GM23338 (cell line): ENCODE results near the gene MEIOB. TPM values are rescaled to one million over a fixed set of nuclear protein-coding genes. Genes with fewer than 3 reads are reported as not detected.

Source experiments
- ATAC-seq: fragments of 200-7000 bp; cut with Tn5 transposase; 3 replicates; pipeline ENCODE4 v1.9.1; 2020
- DNase-seq: peaks from one replicate; pipeline ENCODE4 v3.0.0-alpha.2; 2015; ENCODE audit warnings: low spot score
- H2AFZ ChIP-seq: fragments of 200-600 bp; sonication (generic); 2 replicates; pipeline ENCODE4 v1.8.0; 2016; ENCODE audit warnings: antibody characterized with exemption, mild to moderate bottlenecking, moderate library complexity
- H3F3A ChIP-seq: fragments of 200-600 bp; sonication (generic); replicated peaks from 2 replicates; pipeline ENCODE4 v1.8.0; 2017; ENCODE audit warnings: antibody characterized with exemption, mixed run types, low read depth
- H3K27ac ChIP-seq: fragments of 200-600 bp; sonication (generic); 2 replicates; pipeline ENCODE4 v1.6.1; 2016; ENCODE audit warnings: low read depth
- H3K27me3 ChIP-seq: fragments of 200-600 bp; sonication (generic); 2 replicates; pipeline ENCODE4 v1.8.0; 2016; ENCODE audit warnings: mild to moderate bottlenecking, mixed run types, moderate library complexity; ENCODE audit not compliant: insufficient read depth
- H3K36me3 ChIP-seq: fragments of 200-600 bp; sonication (generic); 2 replicates; pipeline ENCODE4 v1.8.0; 2016; ENCODE audit warnings: mild to moderate bottlenecking; ENCODE audit not compliant: insufficient read depth
- H3K4me1 ChIP-seq: fragments of 200-600 bp; sonication (generic); 2 replicates; pipeline ENCODE4 v1.8.0; 2016; ENCODE audit warnings: mild to moderate bottlenecking, moderate library complexity; ENCODE audit not compliant: insufficient read depth
- H3K4me2 ChIP-seq: fragments of 200-600 bp; sonication (generic); 2 replicates; pipeline ENCODE4 v1.7.1; 2017; ENCODE audit warnings: mixed run types
- H3K4me3 ChIP-seq: fragments of 200-600 bp; sonication (generic); 2 replicates; pipeline ENCODE4 v1.6.1; 2016; ENCODE audit warnings: mixed run types
- H3K79me2 ChIP-seq: fragments of 200-600 bp; sonication (generic); replicated peaks from 2 replicates; pipeline ENCODE4 v1.8.0; 2017; ENCODE audit warnings: mild to moderate bottlenecking; ENCODE audit not compliant: insufficient read depth
- H3K9me2 ChIP-seq: fragments of 200-600 bp; sonication (generic); 2 replicates; pipeline ENCODE4 v1.8.0; 2017; ENCODE audit not compliant: insufficient read depth
- H4K20me1 ChIP-seq: fragments of 200-600 bp; sonication (generic); replicated peaks from 2 replicates; pipeline ENCODE4 v1.8.0; 2017; ENCODE audit warnings: mild to moderate bottlenecking; ENCODE audit not compliant: insufficient read depth
- H3K27ac Mint-ChIP-seq: 2 replicates; pipeline ENCODE4 v1.8.0; 2020; ENCODE audit warnings: inconsistent platforms, mild to moderate bottlenecking, moderate library complexity, mixed read lengths
- H3K27me3 Mint-ChIP-seq: 3 replicates; pipeline ENCODE4 v1.8.0; 2022; ENCODE audit warnings: low read depth, mild to moderate bottlenecking, moderate library complexity, mixed read lengths, inconsistent platforms; ENCODE audit not compliant: insufficient read depth, poor library complexity
- H3K36me3 Mint-ChIP-seq: 3 replicates; pipeline ENCODE4 v1.8.0; 2021; ENCODE audit warnings: low read depth, mild to moderate bottlenecking, inconsistent platforms, moderate library complexity, mixed read lengths
- H3K4me1 Mint-ChIP-seq: 3 replicates; pipeline ENCODE4 v1.8.0; 2020; ENCODE audit warnings: mild to moderate bottlenecking, inconsistent platforms, mixed read lengths
- H3K4me3 Mint-ChIP-seq: 3 replicates; pipeline ENCODE4 v1.8.0; 2021; ENCODE audit warnings: moderate library complexity, mild to moderate bottlenecking, inconsistent platforms, mixed read lengths
- H3K9me3 Mint-ChIP-seq: 3 replicates; pipeline ENCODE4 v1.8.0; 2020; ENCODE audit warnings: moderate library complexity, mild to moderate bottlenecking, inconsistent platforms, mixed read lengths
- CREB1 ChIP-seq: fragments of 250-450 bp; sonication (Bioruptor Pico); IDR thresholded peaks from 2 replicates; pipeline ENCODE4 v1.5.0; 2020; ENCODE audit warnings: low read depth, mild to moderate bottlenecking, moderate library complexity
- EZH2 ChIP-seq: fragments of 200-600 bp; sonication (generic); IDR thresholded peaks from one replicate; pipeline ENCODE4 v1.8.0; 2017; ENCODE audit warnings: antibody characterized with exemption, mild to moderate bottlenecking, low read depth; ENCODE audit not compliant: unreplicated experiment
- EZH2phosphoT487 ChIP-seq: fragments of 200-600 bp; sonication (generic); IDR thresholded peaks from one replicate; pipeline ENCODE4 v1.8.1; 2018; ENCODE audit warnings: antibody characterized with exemption; ENCODE audit not compliant: unreplicated experiment
- JUNB ChIP-seq: IDR thresholded peaks from one replicate; pipeline ENCODE4 v1.6.1; 2016; ENCODE audit warnings: antibody characterized with exemption; ENCODE audit not compliant: unreplicated experiment
- NANOG ChIP-seq: IDR thresholded peaks from 2 replicates; pipeline ENCODE4 v1.6.1; 2016; ENCODE audit warnings: antibody characterized with exemption, borderline replicate concordance
- POLR2AphosphoS5 ChIP-seq: IDR thresholded peaks from 2 replicates; pipeline ENCODE4 v1.6.1; 2016; ENCODE audit warnings: antibody characterized with exemption, low read depth
- REST ChIP-seq: IDR thresholded peaks from one replicate; pipeline ENCODE4 v1.6.1; 2018; ENCODE audit warnings: antibody characterized with exemption; ENCODE audit not compliant: unreplicated experiment
- STAT1 ChIP-seq: IDR thresholded peaks from one replicate; pipeline ENCODE4 v1.6.1; 2016; ENCODE audit warnings: antibody characterized with exemption; ENCODE audit not compliant: unreplicated experiment
- ZNF114 ChIP-seq: fragments of 250-450 bp; sonication (Bioruptor Pico); IDR thresholded peaks from 2 replicates; pipeline ENCODE4 v1.5.0; 2020; ENCODE audit warnings: mild to moderate bottlenecking, moderate library complexity
- ZNF331 ChIP-seq: fragments of 250-450 bp; sonication (Bioruptor Pico); IDR thresholded peaks from 2 replicates; pipeline ENCODE4 v1.5.0; 2020; ENCODE audit warnings: low read depth, mild to moderate bottlenecking, moderate library complexity
- polyA plus RNA-seq: library from polyadenylated mRNA; unstranded; fragments of >200 nt; fragmentation: Nextera tagmentation; extraction: Ambion mirVana; gene quantifications from 2 replicates; pipeline ENCODE4 v1.2.1, GENCODE V29; 2016
- total RNA-seq: library from RNA; depleted of rRNA; stranded (reverse); fragments of >200 nt; shearing (Covaris generic); gene quantifications from 2 replicates; pipeline ENCODE4 v1.2.3, GENCODE V29; 2014
- TF ChIP-seq, protein P1 (sequence below), 2 experiments: fragments of 200-600 bp in 1 of 2; sonication (generic) in 1 of 2; conservative IDR thresholded peaks; 2 replicates each; pipeline versions ENCODE4 v1.5.1 to v1.6.1; 2016 to 2017; ENCODE audit warnings: antibody characterized with exemption in 2 of 2, low read depth in 2 of 2, mild to moderate bottlenecking in 2 of 2, moderate library complexity in 1 of 2
- TF ChIP-seq, protein P2 (sequence below): IDR thresholded peaks from 2 replicates; pipeline ENCODE4 v1.6.1; 2016; ENCODE audit warnings: antibody characterized with exemption

Gene MEIOB
- total and polyA plus RNA-seq, 2 experiments from 2014 or later, result 7.3 to 8.7 TPM

DNA sequence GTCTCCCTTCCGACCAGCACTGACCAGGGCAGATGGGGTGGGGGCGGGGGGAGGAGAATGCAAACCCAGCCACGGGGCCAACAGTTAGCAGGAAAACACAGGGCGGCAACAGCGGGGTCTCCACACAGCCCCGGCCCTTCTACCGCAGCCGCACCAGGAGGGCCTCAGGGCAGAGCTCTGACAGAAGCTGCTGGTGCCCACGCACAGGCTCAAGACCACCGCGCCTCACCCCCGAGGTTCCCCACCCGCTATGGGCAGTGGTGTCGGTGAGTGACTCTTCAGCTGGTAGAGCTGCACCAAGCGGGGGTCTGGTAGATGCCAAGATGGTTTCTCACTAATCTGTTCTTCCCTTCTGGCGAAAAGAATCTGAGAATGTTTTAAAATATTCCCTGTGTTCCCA lies 61.4 kb downstream of the MEIOB start (continued):
- TF ChIP-seq, protein P1, sequence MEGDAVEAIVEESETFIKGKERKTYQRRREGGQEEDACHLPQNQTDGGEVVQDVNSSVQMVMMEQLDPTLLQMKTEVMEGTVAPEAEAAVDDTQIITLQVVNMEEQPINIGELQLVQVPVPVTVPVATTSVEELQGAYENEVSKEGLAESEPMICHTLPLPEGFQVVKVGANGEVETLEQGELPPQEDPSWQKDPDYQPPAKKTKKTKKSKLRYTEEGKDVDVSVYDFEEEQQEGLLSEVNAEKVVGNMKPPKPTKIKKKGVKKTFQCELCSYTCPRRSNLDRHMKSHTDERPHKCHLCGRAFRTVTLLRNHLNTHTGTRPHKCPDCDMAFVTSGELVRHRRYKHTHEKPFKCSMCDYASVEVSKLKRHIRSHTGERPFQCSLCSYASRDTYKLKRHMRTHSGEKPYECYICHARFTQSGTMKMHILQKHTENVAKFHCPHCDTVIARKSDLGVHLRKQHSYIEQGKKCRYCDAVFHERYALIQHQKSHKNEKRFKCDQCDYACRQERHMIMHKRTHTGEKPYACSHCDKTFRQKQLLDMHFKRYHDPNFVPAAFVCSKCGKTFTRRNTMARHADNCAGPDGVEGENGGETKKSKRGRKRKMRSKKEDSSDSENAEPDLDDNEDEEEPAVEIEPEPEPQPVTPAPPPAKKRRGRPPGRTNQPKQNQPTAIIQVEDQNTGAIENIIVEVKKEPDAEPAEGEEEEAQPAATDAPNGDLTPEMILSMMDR (conservative IDR thresholded peaks at IDR 0.05; ENCODE audit: low read depth in 2 of 2), result no peak
- TF ChIP-seq NANOG (no peak), POLR2AphosphoS5 (no peak), ZNF114 (no peak)

- H3K4me3 Mint-ChIP-seq, result no peak overlapping the region
- Histone ChIP-seq H3K4me3 (no peak overlapping the region), H3K4me1 (no peaks in the 10 kb centered on the region), H3K27ac (no peak overlapping the region), H3K79me2 (no peaks in the 10 kb centered on the region; the same call in 1 of the 2 replicates), H2AFZ (no peak overlapping the region), H3F3A (no peaks in the 10 kb centered on the region; the same call in 1 of the 2 replicates), H3K27me3 (no peaks in the 10 kb centered on the region), H3K9me2 (no peaks in the 10 kb centered on the region), H3K4me2 (no peak overlapping the region), H3K36me3 (no peaks in the 10 kb centered on the region), H4K20me1 (no peaks in the 10 kb centered on the region; the same call in 1 of the 2 replicates)
- peaks cover 29% of the 10 kb centered on the region for H3K36me3 Mint-ChIP-seq
- no peaks in the 10 kb centered on the region for H3K4me1 Mint-ChIP-seq
- peaks cover 4% of the 10 kb centered on the region for H3K27me3 Mint-ChIP-seq
- peaks cover 9% of the 10 kb centered on the region; the same call in 2 of the 3 replicates for H3K9me3 Mint-ChIP-seq
- no peak for ATAC-seq
- DNase-seq, result no peak
- no peak overlapping the region for H3K27ac Mint-ChIP-seq
- no peak for TF ChIP-seq ZNF114
- no peak for TF ChIP-seq STAT1
- TF ChIP-seq ZNF331 (CRISPR knock-in tag), result no peak
- no peak for TF ChIP-seq EZH2
- TF ChIP-seq CREB1 (CRISPR knock-in tag), result no peak
- TF ChIP-seq REST, result no peak
- TF ChIP-seq NANOG, result no peak
- no peak for TF ChIP-seq EZH2phosphoT487
- TF ChIP-seq JUNB, result no peak
- TF ChIP-seq, protein P1 (conservative IDR thresholded peaks at IDR 0.05; ENCODE audit: low read depth in 2 of 2), result no peak
- TF ChIP-seq POLR2AphosphoS5, result no peak
- TF ChIP-seq, protein P2, sequence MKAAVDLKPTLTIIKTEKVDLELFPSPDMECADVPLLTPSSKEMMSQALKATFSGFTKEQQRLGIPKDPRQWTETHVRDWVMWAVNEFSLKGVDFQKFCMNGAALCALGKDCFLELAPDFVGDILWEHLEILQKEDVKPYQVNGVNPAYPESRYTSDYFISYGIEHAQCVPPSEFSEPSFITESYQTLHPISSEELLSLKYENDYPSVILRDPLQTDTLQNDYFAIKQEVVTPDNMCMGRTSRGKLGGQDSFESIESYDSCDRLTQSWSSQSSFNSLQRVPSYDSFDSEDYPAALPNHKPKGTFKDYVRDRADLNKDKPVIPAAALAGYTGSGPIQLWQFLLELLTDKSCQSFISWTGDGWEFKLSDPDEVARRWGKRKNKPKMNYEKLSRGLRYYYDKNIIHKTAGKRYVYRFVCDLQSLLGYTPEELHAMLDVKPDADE, result no peak
Measured at GRCh38 chr16:1810106-1810505, 61.9 kb downstream of the MEIOB start.
